Trophoblast cell (in vitro differentiated cells and primary cell): ENCODE results near the gene F13B.
"Not testable (repeated sequence)": the region's sequence is repeated elsewhere in the genome, so short reads cannot be mapped to it uniquely, and the experiment has no call there.

ENCODE experiments used
- DNase-seq, 2 donors: peaks; one replicate each; pipeline ENCODE4 v3.0.0-alpha.2; 2016
- H2AFZ ChIP-seq: 2 replicates; pipeline ENCODE4 v1.6.1; 2013; ENCODE audit warnings: low read length, moderate library complexity, mild to moderate bottlenecking; ENCODE audit not compliant: insufficient read depth, poor library complexity
- H2AK5ac ChIP-seq: 2 replicates; pipeline ENCODE4 v1.6.1; 2013; ENCODE audit warnings: mild to moderate bottlenecking, low read length
- H2BK120ac ChIP-seq: 2 replicates; pipeline ENCODE4 v1.6.1; 2013; ENCODE audit warnings: low read length, mild to moderate bottlenecking, moderate library complexity; ENCODE audit not compliant: insufficient read depth, poor library complexity
- H2BK12ac ChIP-seq: 2 replicates; pipeline ENCODE4 v1.6.1; 2013; ENCODE audit warnings: mild to moderate bottlenecking, low read length, moderate library complexity
- H2BK5ac ChIP-seq: 2 replicates; pipeline ENCODE4 v1.6.1; 2013; ENCODE audit warnings: low read length, low read depth, moderate library complexity, mild to moderate bottlenecking; ENCODE audit not compliant: poor library complexity
- H3K14ac ChIP-seq: 2 replicates; pipeline ENCODE4 v1.6.1; 2013; ENCODE audit warnings: mild to moderate bottlenecking, low read length
- H3K18ac ChIP-seq: 2 replicates; pipeline ENCODE4 v1.6.1; 2013; ENCODE audit warnings: mild to moderate bottlenecking, low read length
- H3K23ac ChIP-seq: 2 replicates; pipeline ENCODE4 v1.6.1; 2013; ENCODE audit warnings: low read length
- H3K27ac ChIP-seq: 2 replicates; pipeline ENCODE4 v1.5.1; 2013; ENCODE audit warnings: low read depth, mild to moderate bottlenecking, inconsistent platforms, low read length, moderate library complexity
- H3K27me3 ChIP-seq: 2 replicates; pipeline ENCODE4 v1.6.1; 2013; ENCODE audit warnings: inconsistent platforms, mild to moderate bottlenecking, low read length, moderate library complexity; ENCODE audit not compliant: insufficient read depth
- H3K36me3 ChIP-seq, 2 experiments: 1 replicate in 1 of 2; 2 replicates in 1 of 2; pipeline ENCODE4 v1.6.1; 2013; ENCODE audit warnings: low read length in 2 of 2, mild to moderate bottlenecking in 2 of 2, moderate library complexity in 1 of 2; ENCODE audit not compliant: insufficient read depth in 2 of 2, control insufficient read depth in 1 of 2
- H3K4ac ChIP-seq: 2 replicates; pipeline ENCODE4 v1.6.1; 2013; ENCODE audit warnings: low read depth, mild to moderate bottlenecking, low read length, moderate library complexity
- H3K4me1 ChIP-seq, 2 experiments: 1 replicate in 1 of 2; 2 replicates in 1 of 2; pipeline ENCODE4 v1.6.1; 2013; ENCODE audit warnings: low read length in 2 of 2, mild to moderate bottlenecking in 2 of 2, moderate library complexity in 1 of 2; ENCODE audit not compliant: insufficient read depth in 2 of 2, control insufficient read depth in 1 of 2
- H3K4me2 ChIP-seq: 2 replicates; pipeline ENCODE4 v1.6.1; 2013; ENCODE audit warnings: inconsistent platforms, mild to moderate bottlenecking, low read length, moderate library complexity
- H3K4me3 ChIP-seq: 2 replicates; pipeline ENCODE4 v1.5.1; 2013; ENCODE audit warnings: mild to moderate bottlenecking, low read depth, low read length, inconsistent platforms
- H3K79me1 ChIP-seq: one replicate; pipeline ENCODE4 v1.6.1; 2013; ENCODE audit warnings: low read length
- H3K79me2 ChIP-seq: 2 replicates; pipeline ENCODE4 v1.6.1; 2013; ENCODE audit warnings: low read length, mild to moderate bottlenecking; ENCODE audit not compliant: control insufficient read depth, insufficient read depth, poor library complexity
- H3K9ac ChIP-seq: 2 replicates; pipeline ENCODE4 v1.6.1; 2013; ENCODE audit warnings: mild to moderate bottlenecking, low read length
- H3K9me3 ChIP-seq: 2 replicates; pipeline ENCODE4 v1.6.1; 2013; ENCODE audit warnings: low read depth, mild to moderate bottlenecking, control low read depth, inconsistent platforms, low read length; ENCODE audit not compliant: insufficient read depth
- H4K12ac ChIP-seq: 2 replicates; pipeline ENCODE4 v1.6.1; 2013; ENCODE audit warnings: low read depth, mild to moderate bottlenecking, low read length, moderate library complexity
- H4K8ac ChIP-seq: 2 replicates; pipeline ENCODE4 v1.6.1; 2013; ENCODE audit warnings: low read depth, mild to moderate bottlenecking, low read length, moderate library complexity
- H4K91ac ChIP-seq: one replicate; pipeline ENCODE4 v1.6.1; 2013; ENCODE audit warnings: low read depth, mild to moderate bottlenecking, low read length, moderate library complexity
- WGBS: extraction: QIAGEN DNeasy Blood & Tissue Kit; methylation state at CpG from one replicate; pipeline ENCODE4 v1.1.7; 2013; ENCODE audit warnings: missing lambda C conversion rate; ENCODE audit not compliant: insufficient read length, insufficient coverage; ENCODE audit errors: extremely low coverage; 5-methylcytosine and 5-hydroxymethylcytosine counted together

F13B gene

DNA sequence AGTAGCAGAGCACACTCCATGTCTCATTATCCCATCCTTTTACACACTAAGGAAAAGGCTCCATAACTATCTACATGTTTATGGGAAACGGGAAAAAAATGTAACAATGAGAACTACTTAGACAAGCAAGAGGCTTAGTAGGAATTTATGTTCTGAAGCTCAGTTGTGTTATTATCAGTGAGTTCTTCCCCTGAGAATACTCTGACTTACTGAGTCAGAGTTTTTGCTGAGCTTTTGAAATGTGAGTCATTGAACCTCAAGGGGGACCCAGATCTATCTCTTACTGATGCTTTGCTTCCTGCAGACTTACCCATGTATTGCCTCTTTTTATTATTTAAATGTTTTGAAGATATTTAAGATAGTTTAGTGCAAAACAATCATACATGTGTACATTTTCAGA, 69.6 kb downstream of the F13B start:
- Histone ChIP-seq H2BK5ac (no peak overlapping the region), H2AFZ (no peak overlapping the region), H3K23ac (no peak overlapping the region), H3K36me3 (no peaks in the 10 kb centered on the region), H2BK120ac (no peak overlapping the region), H3K27ac (no peak overlapping the region), H3K9ac (no peak overlapping the region), H3K79me1 (no peaks in the 10 kb centered on the region), H3K79me2 (no peaks in the 10 kb centered on the region), H4K91ac (no peak overlapping the region), H3K4me2 (no peak overlapping the region), H2AK5ac (no peak overlapping the region), H4K12ac (no peak overlapping the region), H3K18ac (no peak overlapping the region), H3K4me3 (no peak overlapping the region), H3K9me3 (no peaks in the 10 kb centered on the region), H3K4ac (no peak overlapping the region), H3K27me3 (no peaks in the 10 kb centered on the region), H3K4me1 (no peaks in the 10 kb centered on the region), H2BK12ac (no peak overlapping the region), H3K14ac (no peak overlapping the region), H4K8ac (no peak overlapping the region)
- no peak for DNase-seq
- no CpG with 5 or more reads among the region's 1 CpG for WGBS

DNA sequence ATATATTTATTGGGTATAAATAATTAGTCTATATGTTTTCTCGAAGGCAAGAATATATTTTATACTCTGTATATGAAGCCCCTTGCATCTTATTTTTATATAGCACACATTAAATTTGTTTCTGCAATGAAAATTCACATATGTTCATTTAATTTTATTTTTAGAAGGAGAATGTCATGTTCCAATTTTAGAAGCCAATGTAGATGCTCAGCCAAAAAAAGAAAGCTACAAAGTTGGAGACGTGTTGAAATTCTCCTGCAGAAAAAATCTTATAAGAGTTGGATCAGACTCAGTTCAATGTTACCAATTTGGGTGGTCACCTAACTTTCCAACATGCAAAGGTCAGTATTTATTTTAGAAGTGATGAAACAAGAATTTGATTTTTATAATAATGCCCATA, 73.1 kb downstream of the F13B start:
- Histone ChIP-seq H3K9me3 (no peaks in the 10 kb centered on the region), H3K4ac (no peak overlapping the region)
- WGBS: no CpG with 5 or more reads among the region's 2 CpGs

DNA sequence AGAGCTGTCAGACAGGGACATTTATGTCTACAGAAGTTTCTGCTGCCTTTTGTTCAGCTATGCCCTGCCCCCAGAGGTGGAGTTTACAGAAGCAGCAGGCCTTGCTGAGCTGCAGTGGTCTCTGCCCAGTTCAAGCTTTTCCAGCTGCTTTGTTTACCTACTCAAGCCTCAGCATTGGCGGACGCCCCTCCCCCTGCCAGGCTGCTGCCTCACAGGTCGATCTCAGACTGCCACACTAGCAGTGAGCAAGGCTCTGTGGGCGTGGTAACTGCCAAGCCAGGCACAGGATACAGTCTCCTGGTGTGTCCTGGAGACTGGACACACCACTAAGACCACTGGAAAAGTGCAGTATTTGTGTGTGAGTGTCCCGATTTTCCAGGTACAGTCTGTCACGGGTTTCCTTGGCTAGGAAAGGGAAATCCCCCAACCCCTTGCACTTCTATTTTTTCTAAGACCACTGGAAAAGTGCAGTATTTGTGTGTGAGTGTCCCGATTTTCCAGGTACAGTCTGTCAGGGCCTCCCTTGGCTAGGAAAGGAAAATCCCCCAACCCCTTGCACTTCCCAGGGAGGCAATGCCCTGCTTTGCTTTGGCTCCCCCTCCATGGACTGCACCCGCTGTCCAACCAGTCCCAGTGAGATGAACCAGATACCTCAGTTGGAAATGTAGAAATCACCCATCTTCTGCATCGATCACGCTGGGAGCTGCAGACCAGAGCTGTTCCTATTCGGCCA, 75.0 kb downstream of the F13B start:
- H3K4me1 ChIP-seq, H4K8ac ChIP-seq, H4K12ac ChIP-seq, H2BK120ac ChIP-seq, H3K36me3 ChIP-seq, H2AK5ac ChIP-seq, H3K23ac ChIP-seq, H3K27me3 ChIP-seq, H3K18ac ChIP-seq, H3K79me2 ChIP-seq, H2AFZ ChIP-seq, H2BK5ac ChIP-seq, H3K14ac ChIP-seq, H3K9me3 ChIP-seq, H3K4me3 ChIP-seq, H3K4ac ChIP-seq, H3K27ac ChIP-seq, H3K79me1 ChIP-seq, H2BK12ac ChIP-seq, H4K91ac ChIP-seq: not testable (repeated sequence)
- DNase-seq: peak in 1 of 2 donors; percentile 1
- Histone ChIP-seq H3K9ac (peak overlapping the region; percentile 47), H3K4me2 (peak overlapping the region; percentile 14)
- WGBS: no CpG with 5 or more reads among the region's 11 CpGs

More for the DNA sequence above, 73.1 kb downstream of the F13B start:
- Histone ChIP-seq H3K14ac (no peak overlapping the region), H3K9ac (no peak overlapping the region), H3K4me2 (no peak overlapping the region), H2BK12ac (no peak overlapping the region), H3K4me1 (peaks cover 0 to 5% of the 10 kb centered on the region in 2 experiments), H3K79me2 (no peaks in the 10 kb centered on the region), H3K4me3 (no peak overlapping the region), H3K23ac (no peak overlapping the region), H3K36me3 (no peaks in the 10 kb centered on the region), H3K27me3 (no peaks in the 10 kb centered on the region), H4K12ac (no peak overlapping the region), H2BK120ac (no peak overlapping the region), H2AFZ (no peak overlapping the region), H3K79me1 (no peaks in the 10 kb centered on the region), H3K18ac (no peak overlapping the region), H2BK5ac (no peak overlapping the region), H4K8ac (no peak overlapping the region), H4K91ac (no peak overlapping the region), H2AK5ac (no peak overlapping the region), H3K27ac (no peak overlapping the region)
- no peak for DNase-seq
